Activated CD8-positive, alpha-beta memory T cell treated with anti-CD3 and anti-CD28 coated beads, Interleukin-2, amount 50 U/mL, for 24 hours (primary cell): Measurements from ENCODE around the gene PRSS27.
"Not testable (repeated sequence)": the region's sequence is repeated elsewhere in the genome, so short reads cannot be mapped to it uniquely, and the experiment has no call there.

Experiments used
- DNase-seq: peaks from one replicate; pipeline ENCODE4 v3.0.0-alpha.2; 2020; ENCODE audit errors: extremely low read depth

The PRSS27 gene

GRCh38 chr16:2673066-2673999, 46.7 kb downstream of the PRSS27 start:
- DNase-seq: peak; percentile 81

- DNase-seq: no peak
Observed at GRCh38 chr16:2671741-2672140, 48.3 kb downstream of the PRSS27 start.

- DNase-seq: not testable (repeated sequence)
Observed at GRCh38 chr16:2671193-2671592, 48.8 kb downstream of the PRSS27 start.

- not testable (repeated sequence) for DNase-seq
Observed at GRCh38 chr16:2670017-2670416, 50.0 kb downstream of the PRSS27 start.

GRCh38 chr16:2669587-2669986, 50.4 kb downstream of the PRSS27 start:
- not testable (repeated sequence) for DNase-seq

- not testable (repeated sequence) for DNase-seq
Observed at GRCh38 chr16:2666671-2667070, 53.4 kb downstream of the PRSS27 start.

- no peak for DNase-seq
Observed at GRCh38 chr16:2664574-2664982, 55.4 kb downstream of the PRSS27 start.

- DNase-seq: no peak
Observed at GRCh38 chr16:2663553-2664546, 56.2 kb downstream of the PRSS27 start.
